ENCODE measurements around the gene DTL.
A peak's percentile ranks its signal among the peaks of the same experiment; 100 is the strongest.

The DTL gene

DNA sequence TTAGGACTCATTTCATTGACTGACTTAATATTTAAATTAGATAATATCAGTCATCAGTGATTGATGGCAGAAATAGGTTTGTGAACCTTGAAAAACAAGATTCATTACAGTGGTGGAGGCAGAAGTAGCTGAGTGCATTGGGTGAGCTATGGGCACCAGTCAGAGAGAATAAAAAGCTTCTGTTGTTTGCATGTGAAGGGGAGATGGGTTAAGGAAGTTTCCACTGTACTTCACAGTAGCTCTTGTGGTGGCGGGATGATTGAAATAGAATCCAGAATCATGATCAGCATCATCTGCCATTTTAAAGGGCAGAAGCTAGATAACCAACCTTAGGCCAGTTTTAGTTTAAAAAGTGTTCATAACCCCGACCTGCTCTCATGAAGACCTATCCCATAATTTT lies 66.2 kb downstream of the DTL start:
- peaks cover 65% of the 10 kb centered on the region for H3K36me3 ChIP-seq (ENCODE audit: insufficient read depth, low read depth, low read length)

DNA sequence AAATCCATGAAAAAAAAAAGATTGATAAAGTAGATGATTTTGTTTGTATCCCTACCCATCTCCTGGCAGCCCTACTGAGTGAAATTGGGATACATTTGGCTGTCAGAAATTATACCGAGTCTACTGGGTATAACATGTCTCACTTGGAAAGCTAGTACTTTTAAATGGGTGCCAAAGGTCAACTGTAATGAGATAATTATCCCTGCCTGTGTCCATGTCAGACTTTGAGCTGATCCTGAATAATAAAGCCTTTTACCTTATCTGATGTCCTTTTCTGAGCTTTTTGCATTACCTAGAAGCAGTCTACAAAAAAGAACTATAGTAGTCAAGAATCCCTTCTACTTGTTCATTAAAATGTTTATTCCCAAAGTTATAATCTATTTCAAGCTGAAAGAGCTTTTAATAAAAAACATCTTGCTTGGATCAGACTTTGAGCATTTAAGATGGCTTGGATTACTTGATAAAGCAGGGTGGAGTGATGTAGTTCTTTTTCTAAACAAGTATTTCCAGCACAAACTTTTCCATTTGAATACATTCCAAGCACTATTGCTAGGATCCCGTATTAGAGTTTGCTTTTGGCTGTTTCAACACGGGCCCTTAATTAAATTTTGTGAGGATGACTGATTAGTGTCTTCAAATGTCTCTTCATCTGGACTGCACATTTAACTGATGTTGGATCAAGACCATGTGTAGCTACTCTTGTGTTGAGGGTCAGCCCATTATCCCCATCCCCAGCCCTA lies 69.2 kb downstream of the DTL start:
- no peak overlapping the region for H3K27ac ChIP-seq (ENCODE audit: low read length)
- no peak overlapping the region for H3K9ac ChIP-seq (ENCODE audit: low read depth, low read length)
- no peaks in the 10 kb centered on the region for H3K9me3 ChIP-seq (ENCODE audit: insufficient read depth, low read depth, low read length)
- no peaks in the 10 kb centered on the region for H3K27me3 ChIP-seq (ENCODE audit: insufficient read depth, low read length)
- peaks cover 31% of the 10 kb centered on the region; the same call in 1 of the 2 replicates for H3K4me1 ChIP-seq (ENCODE audit: insufficient read depth, low read length)
- H3K36me3 ChIP-seq (ENCODE audit: insufficient read depth, low read depth, low read length) = peaks cover 56% of the 10 kb centered on the region
- H3K4me3 ChIP-seq (ENCODE audit: low read length) = no peak overlapping the region

More for the DNA sequence above, 66.2 kb downstream of the DTL start:
- Histone ChIP-seq H3K4me1 (ENCODE audit: insufficient read depth, low read length) (peaks cover 31% of the 10 kb centered on the region; the same call in 1 of the 2 replicates), H3K9me3 (ENCODE audit: insufficient read depth, low read depth, low read length) (no peaks in the 10 kb centered on the region), H3K27ac (ENCODE audit: low read length) (no peak overlapping the region), H3K4me3 (ENCODE audit: low read length) (no peak overlapping the region), H3K27me3 (ENCODE audit: insufficient read depth, low read length) (no peaks in the 10 kb centered on the region), H3K9ac (ENCODE audit: low read depth, low read length) (no peak overlapping the region)

GRCh38 chr1:212106286-212106792 lies 70.8 kb downstream of the DTL start:
- H3K9me3 ChIP-seq (ENCODE audit: insufficient read depth, low read depth, low read length) = no peaks in the 10 kb centered on the region
- peaks cover 31% of the 10 kb centered on the region; the same call in 1 of the 2 replicates for H3K4me1 ChIP-seq (ENCODE audit: insufficient read depth, low read length)
- H3K27me3 ChIP-seq (ENCODE audit: insufficient read depth, low read length) = no peaks in the 10 kb centered on the region
- no peak overlapping the region for H3K27ac ChIP-seq (ENCODE audit: low read length)
- peak overlapping the region; percentile 5; the same call in 1 of the 2 replicates for H3K9ac ChIP-seq (ENCODE audit: low read depth, low read length)
- peaks cover 40% of the 10 kb centered on the region; the same call in 1 of the 2 replicates for H3K36me3 ChIP-seq (ENCODE audit: insufficient read depth, low read depth, low read length)
- no peak overlapping the region; the same call in 1 of the 2 replicates for H3K4me3 ChIP-seq (ENCODE audit: low read length)

GRCh38 chr1:212107481-212107880 lies 71.9 kb downstream of the DTL start:
- H3K9me3 ChIP-seq (ENCODE audit: insufficient read depth, low read depth, low read length) = no peaks in the 10 kb centered on the region
- H3K4me1 ChIP-seq (ENCODE audit: insufficient read depth, low read length) = peaks cover 31% of the 10 kb centered on the region; the same call in 1 of the 2 replicates
- peaks cover 29% of the 10 kb centered on the region; the same call in 1 of the 2 replicates for H3K36me3 ChIP-seq (ENCODE audit: insufficient read depth, low read depth, low read length)
- H3K27ac ChIP-seq (ENCODE audit: low read length) = no peak overlapping the region
- peak overlapping the region; percentile 5; the same call in 1 of the 2 replicates for H3K9ac ChIP-seq (ENCODE audit: low read depth, low read length)
- no peak overlapping the region for H3K4me3 ChIP-seq (ENCODE audit: low read length)
- H3K27me3 ChIP-seq (ENCODE audit: insufficient read depth, low read length) = no peaks in the 10 kb centered on the region

DNA sequence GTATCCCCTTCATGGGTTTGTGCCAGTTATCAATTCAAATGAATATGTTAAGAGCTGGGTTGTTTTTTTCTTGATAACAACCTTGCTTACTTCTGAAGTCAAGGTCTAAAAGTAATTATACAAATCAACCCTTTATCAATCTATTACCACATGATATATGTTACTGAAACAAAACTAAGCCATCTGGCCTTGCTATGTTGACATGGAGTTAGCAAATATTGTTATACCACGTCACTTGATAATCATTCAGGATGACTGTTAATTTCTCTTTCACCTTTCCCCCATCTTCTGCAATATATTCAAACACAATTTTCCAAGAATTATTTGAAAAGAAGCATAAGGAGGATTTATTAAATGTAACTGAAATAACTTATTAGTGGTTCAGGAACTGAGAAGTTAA lies 72.6 kb downstream of the DTL start:
- no peaks in the 10 kb centered on the region for H3K9me3 ChIP-seq (ENCODE audit: insufficient read depth, low read depth, low read length)
- H3K27ac ChIP-seq (ENCODE audit: low read length) = no peak overlapping the region
- H3K9ac ChIP-seq (ENCODE audit: low read depth, low read length) = no peak overlapping the region
- H3K4me3 ChIP-seq (ENCODE audit: low read length) = no peak overlapping the region
- H3K4me1 ChIP-seq (ENCODE audit: insufficient read depth, low read length) = peaks cover 31% of the 10 kb centered on the region; the same call in 1 of the 2 replicates
- H3K36me3 ChIP-seq (ENCODE audit: insufficient read depth, low read depth, low read length) = peaks cover 22% of the 10 kb centered on the region; the same call in 1 of the 2 replicates
- H3K27me3 ChIP-seq (ENCODE audit: insufficient read depth, low read length) = no peaks in the 10 kb centered on the region

GRCh38 chr1:212108981-212109380 lies 73.4 kb downstream of the DTL start:
- Histone ChIP-seq H3K9me3 (ENCODE audit: insufficient read depth, low read depth, low read length) (no peaks in the 10 kb centered on the region), H3K36me3 (ENCODE audit: insufficient read depth, low read depth, low read length) (peaks cover 14% of the 10 kb centered on the region; the same call in 1 of the 2 replicates), H3K9ac (ENCODE audit: low read depth, low read length) (no peak overlapping the region), H3K4me1 (ENCODE audit: insufficient read depth, low read length) (peaks cover 31% of the 10 kb centered on the region; the same call in 1 of the 2 replicates), H3K27ac (ENCODE audit: low read length) (no peak overlapping the region), H3K4me3 (ENCODE audit: low read length) (no peak overlapping the region), H3K27me3 (ENCODE audit: insufficient read depth, low read length) (no peaks in the 10 kb centered on the region)

- no peak overlapping the region for H3K9ac ChIP-seq (ENCODE audit: low read depth, low read length)
- peaks cover 28% of the 10 kb centered on the region; the same call in 1 of the 2 replicates for H3K4me1 ChIP-seq (ENCODE audit: insufficient read depth, low read length)
- no peak overlapping the region for H3K4me3 ChIP-seq (ENCODE audit: low read length)
- H3K36me3 ChIP-seq (ENCODE audit: insufficient read depth, low read depth, low read length) = peaks cover 9% of the 10 kb centered on the region; the same call in 1 of the 2 replicates
- no peaks in the 10 kb centered on the region for H3K9me3 ChIP-seq (ENCODE audit: insufficient read depth, low read depth, low read length)
- no peaks in the 10 kb centered on the region for H3K27me3 ChIP-seq (ENCODE audit: insufficient read depth, low read length)
- no peak overlapping the region for H3K27ac ChIP-seq (ENCODE audit: low read length)
Observed at GRCh38 chr1:212109728-212110127, 74.2 kb downstream of the DTL start.

DNA sequence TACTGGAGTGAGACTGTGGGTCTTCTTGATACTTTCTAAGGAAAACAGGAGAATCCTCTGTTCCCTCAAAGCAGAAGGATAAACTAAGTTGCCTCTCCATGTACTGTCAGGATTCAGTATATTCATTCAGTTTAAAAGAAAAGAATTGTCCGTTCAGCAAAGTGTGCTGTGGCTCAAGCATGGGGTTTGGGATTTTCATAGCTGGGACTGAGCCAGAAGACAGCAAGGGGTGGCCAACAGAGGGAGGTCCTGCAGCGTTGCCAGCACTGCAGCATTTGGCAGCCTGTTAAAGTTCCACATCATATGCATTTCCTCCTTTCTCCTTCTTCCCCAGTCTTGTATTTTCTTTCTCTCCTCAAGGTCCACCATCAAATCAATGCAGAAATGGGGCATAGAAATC lies 75.1 kb downstream of the DTL start:
- Histone ChIP-seq H3K27me3 (ENCODE audit: insufficient read depth, low read length) (no peaks in the 10 kb centered on the region), H3K9ac (ENCODE audit: low read depth, low read length) (no peak overlapping the region), H3K9me3 (ENCODE audit: insufficient read depth, low read depth, low read length) (no peaks in the 10 kb centered on the region), H3K36me3 (ENCODE audit: insufficient read depth, low read depth, low read length) (peaks cover 9% of the 10 kb centered on the region; the same call in 1 of the 2 replicates), H3K4me1 (ENCODE audit: insufficient read depth, low read length) (peaks cover 21% of the 10 kb centered on the region; the same call in 1 of the 2 replicates), H3K27ac (ENCODE audit: low read length) (no peak overlapping the region), H3K4me3 (ENCODE audit: low read length) (no peak overlapping the region)

DNA sequence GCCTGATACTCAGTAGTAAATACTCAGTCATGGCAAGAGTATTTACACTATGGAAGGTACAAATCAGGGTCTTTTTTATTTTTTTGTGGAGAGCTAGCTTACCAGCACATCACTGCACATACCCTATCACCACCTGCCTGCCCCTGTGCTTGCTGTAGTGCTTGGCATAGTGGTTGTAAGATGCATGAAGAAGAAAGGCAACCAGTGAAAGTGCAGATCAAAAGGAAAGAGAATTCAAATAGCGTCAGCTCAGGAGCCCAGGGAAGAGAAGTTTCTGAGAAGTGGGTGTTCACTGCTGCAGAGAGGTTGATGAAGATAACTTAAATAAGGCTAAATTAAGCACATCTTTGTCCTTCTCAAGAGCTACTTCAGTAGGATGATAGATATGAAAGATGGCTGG lies 76.0 kb downstream of the DTL start:
- Histone ChIP-seq H3K27ac (ENCODE audit: low read length) (no peak overlapping the region), H3K9me3 (ENCODE audit: insufficient read depth, low read depth, low read length) (no peaks in the 10 kb centered on the region), H3K4me3 (ENCODE audit: low read length) (no peak overlapping the region), H3K4me1 (ENCODE audit: insufficient read depth, low read length) (peaks cover 13% of the 10 kb centered on the region; the same call in 1 of the 2 replicates), H3K36me3 (ENCODE audit: insufficient read depth, low read depth, low read length) (peaks cover 9% of the 10 kb centered on the region; the same call in 1 of the 2 replicates), H3K9ac (ENCODE audit: low read depth, low read length) (no peak overlapping the region), H3K27me3 (ENCODE audit: insufficient read depth, low read length) (no peaks in the 10 kb centered on the region)

DNA sequence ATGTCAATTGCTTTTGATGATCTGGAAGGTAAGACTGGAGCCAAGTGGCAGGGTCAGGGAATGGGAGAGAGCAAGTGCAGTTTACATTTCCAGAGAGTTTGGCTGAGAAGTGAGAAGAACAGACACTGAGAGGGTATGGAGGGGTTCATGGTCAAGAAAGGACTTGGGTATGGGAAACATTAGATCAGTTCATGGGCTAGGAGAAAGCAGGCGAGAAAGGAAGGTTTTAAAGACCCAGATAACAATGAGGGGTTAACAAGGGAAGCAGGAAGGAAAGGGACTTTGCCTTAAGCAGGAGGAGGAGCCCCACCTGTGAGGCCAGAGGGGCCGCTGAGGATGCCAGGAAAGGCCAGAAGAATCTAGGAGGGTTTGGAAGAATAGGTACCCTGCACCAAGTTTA lies 78.2 kb downstream of the DTL start:
- Histone ChIP-seq H3K4me1 (ENCODE audit: insufficient read depth, low read length) (no peaks in the 10 kb centered on the region; the same call in 1 of the 2 replicates), H3K27ac (ENCODE audit: low read length) (no peak overlapping the region), H3K36me3 (ENCODE audit: insufficient read depth, low read depth, low read length) (0 out of 2 replicates have a peak, but pooled peaks cover 3% of the 10 kb centered on the region), H3K4me3 (ENCODE audit: low read length) (no peak overlapping the region), H3K9me3 (ENCODE audit: insufficient read depth, low read depth, low read length) (no peaks in the 10 kb centered on the region), H3K9ac (ENCODE audit: low read depth, low read length) (no peak overlapping the region), H3K27me3 (ENCODE audit: insufficient read depth, low read length) (no peaks in the 10 kb centered on the region)

GRCh38 chr1:212118167-212118871 lies 82.8 kb downstream of the DTL start:
- Histone ChIP-seq H3K27ac (ENCODE audit: low read length) (no peak overlapping the region), H3K36me3 (ENCODE audit: insufficient read depth, low read depth, low read length) (no peaks in the 10 kb centered on the region), H3K9me3 (ENCODE audit: insufficient read depth, low read depth, low read length) (no peaks in the 10 kb centered on the region)

More at GRCh38 chr1:212118167-212118871, 82.8 kb downstream of the DTL start:
- no peak overlapping the region for H3K4me3 ChIP-seq (ENCODE audit: low read length)
- no peaks in the 10 kb centered on the region for H3K4me1 ChIP-seq (ENCODE audit: insufficient read depth, low read length)
- no peak overlapping the region for H3K9ac ChIP-seq (ENCODE audit: low read depth, low read length)
- H3K27me3 ChIP-seq (ENCODE audit: insufficient read depth, low read length) = no peaks in the 10 kb centered on the region
